Measurements from ENCODE around the gene STX7. TPM values are rescaled to one million over a fixed set of nuclear protein-coding genes. Genes with fewer than 3 reads are reported as not detected.
"Not testable (repeated sequence)": the region's sequence is repeated elsewhere in the genome, so short reads cannot be mapped to it uniquely, and the experiment has no call there.

The STX7 gene
- 27.3 and 35.6 TPM in 2 replicates for total RNA-seq (2014; rRNA removed; shearing (Covaris generic))

- peak; percentile 76 for DNase-seq (ENCODE audit: low spot score)
These were observed at the start of gene STX7 for GRCh38 chr6:132512638-132513632. TSS of gene STX7 (minus strand) at chr6:132513116. CDS start at chr6:132503530, 9,586 bp downstream.

- not testable (repeated sequence) for DNase-seq (ENCODE audit: low spot score)
These were observed 47.2 kb upstream of the STX7 start for GRCh38 chr6:132560087-132560486.

GRCh38 chr6:132552372-132552771, 39.5 kb upstream of the STX7 start, which contains the start of gene TAAR8:
TSS of gene TAAR8 (plus strand) at chr6:132552672. CDS start at chr6:132552693, 21 bp downstream.
- no peak for DNase-seq (ENCODE audit: low spot score)

GRCh38 chr6:132551214-132551613, 38.3 kb upstream of the STX7 start:
- no peak for DNase-seq (ENCODE audit: low spot score)

GRCh38 chr6:132548746-132549463, 36.0 kb upstream of the STX7 start:
- DNase-seq (ENCODE audit: low spot score), result no peak

- DNase-seq (ENCODE audit: low spot score), result no peak
These were observed 31.9 kb upstream of the STX7 start for GRCh38 chr6:132544826-132545225.

GRCh38 chr6:132537977-132538376, 25.1 kb upstream of the STX7 start, which contains the start of gene TAAR9:
TSS of gene TAAR9 (plus strand) at chr6:132538277. CDS start at chr6:132538290, 13 bp downstream.
- DNase-seq (ENCODE audit: low spot score), result no peak

GRCh38 chr6:132537145-132537544, 24.2 kb upstream of the STX7 start:
- DNase-seq (ENCODE audit: low spot score), result no peak

- not testable (repeated sequence) for DNase-seq (ENCODE audit: low spot score)
These were observed 21.6 kb upstream of the STX7 start for GRCh38 chr6:132534546-132534945.

GRCh38 chr6:132530293-132530974, 17.5 kb upstream of the STX7 start:
- peak; percentile 67 for DNase-seq (ENCODE audit: low spot score)

- DNase-seq (ENCODE audit: low spot score), result peak; percentile 75
These were observed 14.9 kb upstream of the STX7 start for GRCh38 chr6:132527791-132528190.

- DNase-seq (ENCODE audit: low spot score), result no peak
These were observed 13.5 kb upstream of the STX7 start for GRCh38 chr6:132526461-132526860.

GRCh38 chr6:132525866-132526265, 12.9 kb upstream of the STX7 start:
- DNase-seq (ENCODE audit: low spot score), result no peak

GRCh38 chr6:132524646-132525045, 11.7 kb upstream of the STX7 start:
- no peak for DNase-seq (ENCODE audit: low spot score)

GRCh38 chr6:132520953-132521352, 8.0 kb upstream of the STX7 start:
- peak; percentile 46 for DNase-seq (ENCODE audit: low spot score)

- DNase-seq (ENCODE audit: low spot score), result no peak
These were observed 2.5 kb upstream of the STX7 start for GRCh38 chr6:132515386-132515785.

- no peak for DNase-seq (ENCODE audit: low spot score)
These were observed 1.1 kb upstream of the STX7 start for GRCh38 chr6:132513831-132514545.

GRCh38 chr6:132512342-132512637, 626 bp downstream of the STX7 start:
- no peak for DNase-seq (ENCODE audit: low spot score)

- no peak for DNase-seq (ENCODE audit: low spot score)
These were observed 1.1 kb downstream of the STX7 start for GRCh38 chr6:132511831-132512220.

GRCh38 chr6:132511210-132511830, 1.6 kb downstream of the STX7 start:
- no peak for DNase-seq (ENCODE audit: low spot score)

Measured in A172 (cell line).